ENCODE results near the gene UBASH3A.

The UBASH3A gene

GRCh38 chr21:42386034-42386591 lies 17.6 kb upstream of the UBASH3A start:
- TF ChIP-seq CTCF (IDR thresholded peaks at IDR 0.05; ENCODE audit: extremely low read depth, missing control alignments) = no peak
- no peak for DNase-seq (ENCODE audit: low spot score)

DNA sequence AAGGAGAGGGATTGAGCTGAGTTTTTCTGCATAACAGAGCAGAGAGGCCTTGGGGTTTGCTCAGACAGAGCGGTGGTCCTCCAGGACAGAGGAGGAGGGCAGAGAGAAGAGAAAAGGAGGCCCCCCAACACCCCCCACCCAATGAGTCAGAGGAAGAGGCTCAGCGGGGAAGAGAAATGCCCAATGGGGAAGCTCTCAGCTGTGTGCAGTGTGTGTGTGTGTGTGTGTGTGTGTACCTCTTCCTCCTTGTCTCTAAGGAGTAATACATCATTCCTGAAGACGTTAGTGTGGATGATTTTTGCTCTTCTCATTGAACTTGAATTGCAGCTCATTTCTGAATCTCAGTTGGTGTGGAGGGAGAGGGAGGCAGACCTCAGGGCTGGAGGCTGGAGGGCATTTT lies 16.5 kb upstream of the UBASH3A start:
- no peak for TF ChIP-seq CTCF (IDR thresholded peaks at IDR 0.05; ENCODE audit: extremely low read depth, missing control alignments)
- no peak for DNase-seq (ENCODE audit: low spot score)

- DNase-seq (ENCODE audit: low spot score) = no peak
- no peak for TF ChIP-seq CTCF (IDR thresholded peaks at IDR 0.05; ENCODE audit: extremely low read depth, missing control alignments)
Measured at GRCh38 chr21:42387843-42388340, 15.8 kb upstream of the UBASH3A start.

GRCh38 chr21:42388740-42389448 lies 14.8 kb upstream of the UBASH3A start:
- DNase-seq (ENCODE audit: low spot score) = no peak
- no peak for TF ChIP-seq CTCF (IDR thresholded peaks at IDR 0.05; ENCODE audit: extremely low read depth, missing control alignments)

- no peak for TF ChIP-seq CTCF (IDR thresholded peaks at IDR 0.05; ENCODE audit: extremely low read depth, missing control alignments)
- no peak for DNase-seq (ENCODE audit: low spot score)
Measured at GRCh38 chr21:42389449-42389835, 14.3 kb upstream of the UBASH3A start.

GRCh38 chr21:42390193-42390592 lies 13.5 kb upstream of the UBASH3A start:
- no peak for DNase-seq (ENCODE audit: low spot score)
- TF ChIP-seq CTCF (IDR thresholded peaks at IDR 0.05; ENCODE audit: extremely low read depth, missing control alignments) = no peak

DNA sequence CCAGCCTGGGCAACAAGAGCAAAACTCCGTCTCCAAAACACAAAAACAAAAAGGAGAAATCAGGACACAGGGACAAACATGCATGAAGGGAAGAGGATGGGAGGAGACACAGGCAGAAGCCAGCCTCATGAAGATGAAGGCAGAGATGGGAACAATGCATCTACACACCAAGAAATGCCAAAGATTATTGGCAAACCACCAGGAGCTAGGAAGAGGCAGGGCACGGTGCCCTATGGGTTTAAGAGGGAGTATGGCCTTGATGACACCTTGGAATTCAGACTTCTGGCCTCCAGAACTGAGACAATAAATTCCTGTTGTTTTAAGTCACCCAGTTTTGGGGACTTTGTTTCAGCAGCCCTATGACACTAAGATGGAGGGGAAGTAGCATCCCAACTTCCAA lies 13.0 kb upstream of the UBASH3A start:
- no peak for DNase-seq (ENCODE audit: low spot score)
- TF ChIP-seq CTCF (IDR thresholded peaks at IDR 0.05; ENCODE audit: extremely low read depth, missing control alignments) = no peak
